Activated CD8-positive, alpha-beta memory T cell treated with anti-CD3 and anti-CD28 coated beads for 36 hours (primary cell): ENCODE results near the gene ZC3H11A. TPM values are rescaled to one million over a fixed set of nuclear protein-coding genes. Genes with fewer than 3 reads are reported as not detected.
"Not testable (repeated sequence)": the region's sequence is repeated elsewhere in the genome, so short reads cannot be mapped to it uniquely, and the experiment has no call there.

Experiments
- CTCF ChIA-PET: fragments of 350-600 bp; sonication (Branson Sonifier 250); formaldehyde crosslinking; loops from one replicate; lab custom pipeline; 2021; ENCODE audit warnings: antibody characterized with exemption; lab: Charles Lee
- POLR2A ChIA-PET: fragments of 350-600 bp; sonication (Branson Sonifier 250); formaldehyde crosslinking; loops from one replicate; lab custom pipeline; 2021; ENCODE audit warnings: antibody characterized with exemption; lab: Charles Lee
- total RNA-seq, 2 experiments: library from RNA; stranded (reverse); gene quantifications; one replicate each; pipeline ENCODE4 v1.2.3, GENCODE V29; 2021

The ZC3H11A gene
- total RNA-seq = 10 to 100 TPM; 85.3 to 87.8 TPM

DNA sequence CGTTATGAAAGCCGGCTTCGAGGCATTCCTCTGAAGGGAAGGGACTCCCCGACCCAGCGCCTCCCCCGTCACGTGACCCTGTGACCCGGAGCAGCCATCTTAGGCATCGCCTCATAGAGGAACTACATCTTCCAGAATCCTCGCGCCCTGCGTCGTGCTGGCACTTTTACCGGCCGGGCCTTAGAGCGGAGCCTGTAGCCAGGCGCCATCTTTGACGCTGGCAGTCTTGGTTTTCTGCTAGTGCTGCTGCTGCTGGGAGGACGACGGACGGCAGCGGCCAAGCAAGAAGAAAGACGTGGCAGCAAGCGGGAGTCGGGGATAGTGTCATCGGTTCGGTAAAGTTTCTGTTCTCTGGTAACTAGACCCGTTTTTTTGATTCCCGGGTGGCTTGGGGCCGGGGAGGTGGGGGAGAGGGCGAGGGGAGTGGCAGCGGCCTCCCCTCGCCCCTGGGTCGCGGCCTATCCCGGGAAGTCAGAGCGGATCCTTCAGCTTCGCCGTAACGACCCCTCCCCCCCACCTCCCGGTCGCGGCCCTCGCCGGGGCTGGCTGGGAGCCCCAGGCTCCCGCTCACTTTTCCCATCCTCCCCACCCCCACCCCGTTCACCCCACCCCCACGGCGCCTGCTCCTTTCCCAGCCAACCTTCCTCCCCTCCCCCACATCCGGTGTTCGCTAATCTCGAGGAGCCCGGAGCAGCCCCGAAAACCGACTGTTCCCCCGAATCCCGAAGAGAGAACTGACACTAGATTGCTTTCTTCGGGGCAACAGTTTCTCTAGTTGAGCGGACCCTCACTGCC is at the start of gene ZC3H11A, which contains the start of gene ZBED6:
Gene ZC3H11A, plus strand, starts transcription at position 183 of the 795 bp plus-strand sequence. CDS start 21,448 bp downstream, outside the sequence.
Gene ZBED6, plus strand, starts transcription at position 183 of the 795 bp plus-strand sequence. CDS start 1,900 bp downstream, outside the sequence.
- POLR2A ChIA-PET = no interaction called here
- CTCF ChIA-PET = no interaction called here

GRCh38 chr1:203746281-203746680 is 49.1 kb upstream of the ZC3H11A start:
- ChIA-PET POLR2A (no interaction called here), CTCF (no interaction called here)

GRCh38 chr1:203751051-203751450 is 44.4 kb upstream of the ZC3H11A start:
- POLR2A ChIA-PET = no interaction called here
- CTCF ChIA-PET = interaction anchor here (0.6 kb wide), 1 partner anchor 29 kb away, joined by 3 read pairs; no protein-coding TSS in a partner anchor

GRCh38 chr1:203751618-203752361 is 43.6 kb upstream of the ZC3H11A start:
- POLR2A ChIA-PET = interaction anchor here (0.7 kb wide), 1 partner anchor 28 kb away, joined by 6 read pairs; no protein-coding TSS in a partner anchor

DNA sequence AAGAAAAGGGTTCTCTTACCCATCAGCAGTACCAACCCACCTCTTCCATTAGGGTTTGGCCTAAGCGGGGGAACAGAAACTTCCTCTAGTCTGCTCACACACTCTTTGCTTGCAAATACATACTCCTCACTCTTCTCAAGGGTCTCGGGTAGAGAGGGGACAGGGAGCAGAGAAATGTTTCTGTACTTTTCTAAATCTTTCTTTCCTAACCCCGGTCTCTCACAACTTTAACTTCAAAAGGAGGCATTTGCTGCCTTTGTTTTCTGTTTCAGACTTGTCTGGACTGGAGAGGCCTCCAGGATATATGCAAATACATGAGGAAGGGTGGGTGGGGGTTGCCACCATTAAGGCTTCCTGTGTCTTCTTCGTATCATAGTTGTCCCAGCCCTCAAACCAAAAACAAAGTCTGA is 41.0 kb upstream of the ZC3H11A start:
- POLR2A ChIA-PET = interaction anchor here (0.6 kb wide), 1 partner anchor 689 kb away, joined by 6 read pairs; no protein-coding TSS in a partner anchor
- CTCF ChIA-PET = no interaction called here

More at GRCh38 chr1:203751618-203752361, 43.6 kb upstream of the ZC3H11A start:
- CTCF ChIA-PET = interaction anchor here (0.6 kb wide), 1 partner anchor 28 kb away, joined by 3 read pairs; no protein-coding TSS in a partner anchor

DNA sequence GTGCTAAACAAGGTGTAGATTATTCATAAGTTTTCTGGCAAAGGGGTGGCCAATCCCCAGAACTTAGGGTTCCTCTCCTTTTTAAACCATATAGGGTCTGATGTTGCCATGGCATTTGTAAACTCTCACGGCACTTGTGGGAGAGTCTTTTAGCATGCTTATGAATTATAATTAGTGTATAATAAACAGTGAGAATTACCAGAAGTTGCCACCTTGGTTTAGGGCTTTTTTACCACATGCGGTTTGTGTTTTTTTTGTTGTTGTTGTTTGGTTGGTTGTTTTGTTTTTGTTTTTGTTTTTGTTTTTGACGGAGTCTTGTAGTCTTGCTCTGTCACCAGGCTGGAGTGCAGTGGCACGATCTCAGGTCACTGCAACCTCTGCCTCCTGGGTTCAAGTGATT is 39.4 kb upstream of the ZC3H11A start:
- CTCF ChIA-PET = no interaction called here
- POLR2A ChIA-PET = interaction anchor here (0.9 kb wide), 1 partner anchor 10 kb away, joined by 3 read pairs; no protein-coding TSS in a partner anchor

- CTCF ChIA-PET, POLR2A ChIA-PET: not testable (repeated sequence)
These were observed 36.7 kb upstream of the ZC3H11A start for GRCh38 chr1:203758749-203759148.

DNA sequence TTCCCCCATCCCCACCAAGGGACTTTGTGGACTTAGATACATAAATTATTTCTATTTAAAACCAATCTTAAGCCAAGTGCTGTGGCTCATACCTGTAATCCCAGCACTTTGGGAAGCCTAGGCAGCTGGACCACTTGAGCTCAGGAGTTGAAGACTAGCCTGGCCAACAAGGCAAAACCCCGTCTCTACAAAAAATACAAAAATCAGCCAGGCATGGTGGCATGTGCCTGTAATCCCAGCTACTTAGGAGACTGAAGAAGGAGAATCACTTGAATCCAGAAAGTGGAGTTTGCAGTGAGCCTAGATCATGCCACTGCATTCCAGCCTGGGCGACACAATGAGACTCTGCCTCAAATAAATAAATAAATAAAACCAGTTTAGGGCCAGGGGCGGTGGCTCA is 34.9 kb upstream of the ZC3H11A start:
- POLR2A ChIA-PET = no interaction called here
- CTCF ChIA-PET = interaction anchor here (0.6 to 0.7 kb wide), 4 partner anchors 23 to 659 kb away, joined by 3 to 4 read pairs (median 3); no protein-coding TSS in a partner anchor

- CTCF ChIA-PET = interaction anchor here (0.7 to 0.9 kb wide), 2 partner anchors 60 to 637 kb away, joined by 3 read pairs; no protein-coding TSS in a partner anchor
- POLR2A ChIA-PET = not testable (repeated sequence)
These were observed 33.5 kb upstream of the ZC3H11A start for GRCh38 chr1:203761958-203762357.

GRCh38 chr1:203763505-203763904 is 31.9 kb upstream of the ZC3H11A start:
- POLR2A ChIA-PET = no interaction called here
- CTCF ChIA-PET = no interaction called here

DNA sequence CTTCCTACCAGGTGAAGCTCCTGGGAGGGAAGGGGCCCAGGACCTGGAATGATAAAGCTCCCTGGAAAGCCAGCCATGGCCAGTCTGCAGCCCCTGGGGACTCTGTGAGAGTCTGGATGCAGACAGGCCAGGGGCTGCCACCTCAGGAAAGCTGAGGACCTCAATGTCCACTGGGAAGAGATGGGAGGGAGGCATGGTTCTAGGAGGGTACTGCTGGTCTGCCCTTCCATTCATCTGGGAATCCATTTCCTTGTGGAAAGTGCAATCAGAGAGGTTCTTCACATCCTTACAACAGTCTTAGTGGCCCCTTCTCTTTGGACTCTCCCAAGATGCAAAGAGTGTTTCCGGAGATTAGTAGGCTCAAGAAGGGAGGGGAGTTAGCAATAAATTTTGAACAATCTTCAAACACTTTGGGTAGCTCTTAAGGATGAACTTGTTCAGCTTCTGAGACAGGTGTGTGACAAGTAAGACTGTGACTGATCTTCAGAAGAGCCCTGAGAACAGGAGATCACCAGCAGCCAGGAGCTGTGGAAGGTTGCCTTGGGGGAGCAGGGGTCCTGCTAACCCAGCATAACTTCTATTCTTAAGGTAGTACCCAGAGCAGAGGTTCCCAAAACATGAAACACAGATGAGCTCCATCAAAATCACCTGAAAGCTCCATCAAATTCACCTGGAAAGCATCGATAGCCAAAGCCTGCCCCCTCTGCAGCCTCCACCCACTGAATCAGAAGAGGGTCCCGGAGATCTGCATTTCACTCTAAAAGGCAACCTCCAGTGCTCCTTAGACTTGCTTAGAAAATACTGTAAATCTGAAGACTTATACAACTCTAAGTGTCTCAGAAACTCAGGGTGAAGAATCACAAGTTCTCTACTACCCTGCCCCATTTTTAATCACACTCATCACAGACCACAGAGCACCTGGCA is 31.1 kb upstream of the ZC3H11A start:
- POLR2A ChIA-PET = interaction anchor here (0.5 to 2.2 kb wide), 9 partner anchors 10 to 1357 kb away, joined by 3 to 7 read pairs (median 4); partner anchors contain the start of genes BTG2 and RBBP5
- CTCF ChIA-PET = interaction anchor here (0.7 to 1.4 kb wide), 2 partner anchors 17 to 55 kb away, joined by 3 to 4 read pairs; no protein-coding TSS in a partner anchor

GRCh38 chr1:203765029-203765837 is 30.2 kb upstream of the ZC3H11A start, which contains the start of gene LAX1:
Gene LAX1, plus strand, starts transcription at chr1:203765183. Its CDS starts 383 bp downstream, at chr1:203765566.
- ChIA-PET CTCF (interaction anchor here (0.7 to 1.4 kb wide), 3 partner anchors 18 to 424 kb away, joined by 3 to 4 read pairs (median 3); no protein-coding TSS in a partner anchor), POLR2A (interaction anchor here (0.5 to 2.2 kb wide), 13 partner anchors 9 to 1356 kb away, joined by 3 to 7 read pairs (median 4); partner anchors contain the start of genes ATP2B4, BTG2 and RBBP5)

DNA sequence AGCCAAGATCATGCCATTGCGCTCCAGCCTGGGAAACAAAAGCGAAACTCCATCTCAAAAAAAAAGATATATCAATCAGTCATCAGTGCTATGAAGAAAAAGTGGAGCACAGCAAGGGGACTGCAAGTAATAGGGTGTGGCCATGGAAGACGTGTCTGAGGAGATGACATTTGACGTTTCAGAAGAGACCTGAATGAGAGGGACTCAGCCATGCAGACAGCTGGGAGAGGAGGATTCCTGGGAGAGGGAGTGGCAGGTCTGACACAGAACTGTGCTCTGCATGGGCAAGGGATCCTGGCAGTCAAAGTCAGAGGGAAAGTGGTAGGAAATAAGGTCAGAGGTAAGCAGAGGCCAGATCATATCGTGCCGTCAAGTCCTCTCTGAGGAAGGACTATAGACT is 27.2 kb upstream of the ZC3H11A start:
- CTCF ChIA-PET = no interaction called here
- POLR2A ChIA-PET = no interaction called here

- ChIA-PET CTCF (no interaction called here), POLR2A (no interaction called here)
These were observed 25.7 kb upstream of the ZC3H11A start for GRCh38 chr1:203769505-203770343.

- CTCF ChIA-PET = no interaction called here
These were observed 23.5 kb upstream of the ZC3H11A start for GRCh38 chr1:203771901-203772301.

DNA sequence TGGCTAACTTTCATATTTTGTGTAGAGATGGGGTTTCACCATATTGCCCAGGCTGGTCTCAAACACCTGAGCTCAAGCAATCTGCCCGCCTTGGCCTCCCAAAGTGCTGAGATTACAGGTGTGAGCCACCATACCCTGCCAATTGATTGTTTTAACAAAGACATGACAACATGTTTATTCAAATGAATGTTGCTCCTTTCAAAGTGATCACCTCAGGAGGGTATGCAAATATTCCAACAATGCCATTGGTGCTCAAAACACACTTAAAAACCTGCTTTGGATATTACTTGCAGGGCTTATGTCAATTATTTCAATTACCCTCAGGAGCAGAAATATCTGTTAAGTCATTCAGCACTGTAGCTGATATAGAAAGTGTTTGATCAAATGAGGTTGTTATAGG is 22.6 kb upstream of the ZC3H11A start:
- POLR2A ChIA-PET = no interaction called here
- CTCF ChIA-PET = interaction anchor here (0.6 to 0.7 kb wide), 2 partner anchors 10 to 309 kb away, joined by 3 read pairs; no protein-coding TSS in a partner anchor

More at GRCh38 chr1:203771901-203772301, 23.5 kb upstream of the ZC3H11A start:
- POLR2A ChIA-PET = no interaction called here
